SK-N-SH (cell line): ENCODE measurements around the gene IL16. TPM values are rescaled to one million over a fixed set of nuclear protein-coding genes. Genes with fewer than 3 reads are reported as not detected.

ENCODE experiments used
- CTCF ChIA-PET: fragments of 300-600, 350-600 bp; formaldehyde crosslinking; extraction: SDS; loops from one replicate; lab custom pipeline; 2021; lab: Yijun Ruan, JAX
- POLR2A ChIA-PET: fragments of 350-600 bp; sonication (Branson Sonifier 250); formaldehyde crosslinking; extraction: SDS; loops from one replicate; lab custom pipeline; 2020; ENCODE audit warnings: antibody characterized with exemption, inconsistent platforms; lab: Yijun Ruan, JAX
- DNase-seq: peaks from one replicate; pipeline ENCODE4 v3.0.0; 2012
- H2AFZ ChIP-seq: fragments of 200-600 bp; sonication (generic); 2 replicates; pipeline ENCODE4 v1.8.1; 2016; ENCODE audit warnings: antibody characterized with exemption, mild to moderate bottlenecking, low read depth
- H3F3A ChIP-seq: fragments of 200-600 bp; sonication (generic); replicated peaks from 2 replicates; pipeline ENCODE3; 2016; ENCODE audit warnings: antibody characterized with exemption, mild to moderate bottlenecking; ENCODE audit not compliant: insufficient read depth
- H3K27ac ChIP-seq, 2 experiments: fragments of 200-500 bp in 1 of 2; fragments of 200-600 bp in 1 of 2; sonication (Bioruptor generic) in 1 of 2; sonication (generic), shearing (Covaris generic) in 1 of 2; 2 replicates each; pipeline versions ENCODE4 v1.5.1 to v1.6.1; 2014 to 2016; ENCODE audit warnings: low read depth in 2 of 2, inconsistent platforms in 1 of 2, low read length in 1 of 2, mild to moderate bottlenecking in 1 of 2, mixed read lengths in 1 of 2
- H3K27me3 ChIP-seq: fragments of 200-600 bp; sonication (generic), shearing (Covaris generic); 2 replicates; pipeline ENCODE4 v1.6.1; 2016; ENCODE audit warnings: mixed run types; ENCODE audit not compliant: insufficient read depth
- H3K36me3 ChIP-seq, 2 experiments: fragments of 200-500 bp in 1 of 2; fragments of 200-600 bp in 1 of 2; sonication (Bioruptor generic) in 1 of 2; sonication (generic) in 1 of 2; replicated peaks in 1 of 2; 2 replicates each; pipeline versions ENCODE3 to v1.5.1; 2014 to 2016; ENCODE audit warnings: low read length in 1 of 2, mild to moderate bottlenecking in 1 of 2; ENCODE audit not compliant: insufficient read depth in 2 of 2, control insufficient read depth in 1 of 2
- H3K4me1 ChIP-seq, 2 experiments: fragments of 200-500 bp in 1 of 2; fragments of 200-600 bp in 1 of 2; sonication (Bioruptor generic) in 1 of 2; sonication (generic), shearing (Covaris generic) in 1 of 2; 2 replicates each; pipeline versions ENCODE4 v1.5.1 to v1.6.1; 2014 to 2016; ENCODE audit warnings: low read depth in 1 of 2, low read length in 1 of 2, mixed run types in 1 of 2; ENCODE audit not compliant: insufficient read depth in 2 of 2, control insufficient read depth in 1 of 2
- H3K4me2 ChIP-seq: fragments of 200-600 bp; sonication (generic), shearing (Covaris generic); 2 replicates; pipeline ENCODE4 v1.6.1; 2017; ENCODE audit warnings: mixed run types
- H3K4me3 ChIP-seq, 2 experiments: fragments of 200-500 bp in 1 of 2; fragments of 200-600 bp in 1 of 2; sonication (Bioruptor generic) in 1 of 2; sonication (generic), shearing (Covaris generic) in 1 of 2; 2 replicates each; pipeline versions ENCODE4 v1.5.1 to v1.8.1; 2014 to 2016; ENCODE audit warnings: low read depth in 2 of 2, inconsistent platforms in 1 of 2, low read length in 1 of 2, mild to moderate bottlenecking in 1 of 2, mixed read lengths in 1 of 2, moderate library complexity in 1 of 2
- H3K79me2 ChIP-seq: fragments of 200-600 bp; sonication (generic); 2 replicates; pipeline ENCODE4 v1.8.1; 2017; ENCODE audit warnings: mild to moderate bottlenecking; ENCODE audit not compliant: insufficient read depth
- H3K9ac ChIP-seq: fragments of 200-600 bp; sonication (generic); 2 replicates; pipeline ENCODE4 v1.6.1; 2017; ENCODE audit warnings: mixed run types
- H3K9me2 ChIP-seq: fragments of 200-600 bp; sonication (generic); 2 replicates; pipeline ENCODE4 v1.6.1; 2017; ENCODE audit warnings: mixed run types
- H3K9me3 ChIP-seq: fragments of 200-600 bp; sonication (generic); 2 replicates; pipeline ENCODE4 v1.6.1; 2017; ENCODE audit warnings: mixed run types, mild to moderate bottlenecking, moderate library complexity
- H4K20me1 ChIP-seq: fragments of 200-600 bp; sonication (generic); 2 replicates; pipeline ENCODE4 v1.6.1; 2017; ENCODE audit warnings: mild to moderate bottlenecking, mixed run types; ENCODE audit not compliant: insufficient read depth
- EP300 ChIP-seq, 2 experiments: IDR thresholded peaks; 2 replicates each; pipeline versions ENCODE4 v1.4.0 to v1.6.1; 2012; ENCODE audit warnings: borderline replicate concordance in 1 of 2, low read depth in 1 of 2, low read length in 1 of 2
- EZH2phosphoT487 ChIP-seq: fragments of 200-600 bp; sonication (generic); IDR thresholded peaks from 2 replicates; pipeline ENCODE4 v1.6.1; 2017; ENCODE audit warnings: low read depth, mixed run types, mild to moderate bottlenecking, antibody characterized with exemption, moderate library complexity, borderline replicate concordance
- FOSL2 ChIP-seq: IDR thresholded peaks from 2 replicates; pipeline ENCODE4 v1.4.0; 2012; ENCODE audit warnings: low read depth, mild to moderate bottlenecking, moderate library complexity, borderline replicate concordance
- FOXM1 ChIP-seq: IDR thresholded peaks from 2 replicates; pipeline ENCODE4 v1.4.0; 2012; ENCODE audit warnings: low read depth, mild to moderate bottlenecking
- GABPA ChIP-seq: IDR thresholded peaks from 2 replicates; pipeline ENCODE4 v1.4.0; 2012; ENCODE audit warnings: low read depth, mild to moderate bottlenecking
- JUND ChIP-seq: IDR thresholded peaks from 2 replicates; pipeline ENCODE4 v1.4.0; 2012
- MEF2A ChIP-seq: IDR thresholded peaks from 2 replicates; pipeline ENCODE4 v1.4.0; 2012; ENCODE audit warnings: low read depth, borderline replicate concordance
- MXI1 ChIP-seq: IDR thresholded peaks from 2 replicates; pipeline ENCODE4 v1.6.1; 2012; ENCODE audit warnings: mild to moderate bottlenecking, low read depth, low read length, improper control_type of control experiment
- NFIC ChIP-seq: IDR thresholded peaks from 2 replicates; pipeline ENCODE4 v1.4.0; 2012; ENCODE audit warnings: borderline replicate concordance
- NRF1 ChIP-seq: IDR thresholded peaks from 2 replicates; pipeline ENCODE4 v1.6.1; 2012; ENCODE audit warnings: low read depth, mild to moderate bottlenecking, low read length
- POLR2AphosphoS5 ChIP-seq: IDR thresholded peaks from 2 replicates; pipeline ENCODE4 v1.6.1; 2012; ENCODE audit warnings: low read depth, low read length
- RAD21 ChIP-seq: IDR thresholded peaks from 2 replicates; pipeline ENCODE4 v1.6.1; 2012; ENCODE audit warnings: mild to moderate bottlenecking, low read length
- RFX5 ChIP-seq: IDR thresholded peaks from 2 replicates; pipeline ENCODE4 v1.6.1; 2012; ENCODE audit warnings: mild to moderate bottlenecking, improper control_type of control experiment, low read length
- RXRA ChIP-seq: IDR thresholded peaks from 2 replicates; pipeline ENCODE4 v1.4.0; 2012; ENCODE audit warnings: low read depth, mild to moderate bottlenecking, borderline replicate concordance
- SIN3A ChIP-seq: IDR thresholded peaks from 2 replicates; pipeline ENCODE4 v1.6.1; 2012; ENCODE audit warnings: low read depth, mild to moderate bottlenecking, low read length, moderate library complexity, borderline replicate concordance
- SMC3 ChIP-seq: IDR thresholded peaks from 2 replicates; pipeline ENCODE4 v1.6.1; 2012; ENCODE audit warnings: low read depth, low read length, improper control_type of control experiment
- TCF12 ChIP-seq: IDR thresholded peaks from 2 replicates; pipeline ENCODE4 v1.4.0; 2012
- TEAD4 ChIP-seq: IDR thresholded peaks from 2 replicates; pipeline ENCODE4 v1.4.0; 2012; ENCODE audit warnings: mild to moderate bottlenecking, borderline replicate concordance; ENCODE audit not compliant: insufficient read depth
- YY1 ChIP-seq: IDR thresholded peaks from 2 replicates; pipeline ENCODE4 v1.4.0; 2012; ENCODE audit warnings: low read depth, mild to moderate bottlenecking
- WGBS: methylation state at CpG from one replicate; pipeline ENCODE4 v1.1.6; 2017; ENCODE audit warnings: low lambda C conversion rate; 5-methylcytosine and 5-hydroxymethylcytosine counted together
- polyA plus RNA-seq, 3 experiments: library from polyadenylated mRNA; depleted of rRNA; stranded (reverse); fragments of >200 nt; gene quantifications; 2 replicates each; pipeline ENCODE4 v1.2.3, GENCODE V29; 2012
- TF ChIP-seq, protein P1 (sequence below): IDR thresholded peaks from 2 replicates; pipeline ENCODE4 v1.4.0; 2012; ENCODE audit warnings: low read depth
- TF ChIP-seq, protein P2 (sequence below): IDR thresholded peaks from 2 replicates; pipeline ENCODE4 v1.4.0; 2012; ENCODE audit warnings: low read depth, borderline replicate concordance
- TF ChIP-seq, protein P3 (sequence below): fragments of 200-600 bp; sonication (generic); IDR thresholded peaks from 2 replicates; pipeline ENCODE4 v1.6.1; 2017; ENCODE audit warnings: antibody characterized with exemption, mild to moderate bottlenecking, moderate library complexity
- TF ChIP-seq, protein P4 (sequence below): fragments of 150-350 bp; IDR thresholded peaks from 2 replicates; pipeline ENCODE4 v1.6.1; 2017; ENCODE audit warnings: antibody characterized with exemption, low read length, low read depth, borderline replicate concordance
- TF ChIP-seq, protein P5 (sequence below): IDR thresholded peaks from 2 replicates; pipeline ENCODE4 v1.4.0; 2012; ENCODE audit warnings: low read depth, borderline replicate concordance
- TF ChIP-seq, protein P6 (sequence below): IDR thresholded peaks from 2 replicates; pipeline ENCODE4; 2012

Gene IL16
- polyA plus RNA-seq, 1 of the 3 experiments (the other 2 are of a cell fraction), result not detected

DNA sequence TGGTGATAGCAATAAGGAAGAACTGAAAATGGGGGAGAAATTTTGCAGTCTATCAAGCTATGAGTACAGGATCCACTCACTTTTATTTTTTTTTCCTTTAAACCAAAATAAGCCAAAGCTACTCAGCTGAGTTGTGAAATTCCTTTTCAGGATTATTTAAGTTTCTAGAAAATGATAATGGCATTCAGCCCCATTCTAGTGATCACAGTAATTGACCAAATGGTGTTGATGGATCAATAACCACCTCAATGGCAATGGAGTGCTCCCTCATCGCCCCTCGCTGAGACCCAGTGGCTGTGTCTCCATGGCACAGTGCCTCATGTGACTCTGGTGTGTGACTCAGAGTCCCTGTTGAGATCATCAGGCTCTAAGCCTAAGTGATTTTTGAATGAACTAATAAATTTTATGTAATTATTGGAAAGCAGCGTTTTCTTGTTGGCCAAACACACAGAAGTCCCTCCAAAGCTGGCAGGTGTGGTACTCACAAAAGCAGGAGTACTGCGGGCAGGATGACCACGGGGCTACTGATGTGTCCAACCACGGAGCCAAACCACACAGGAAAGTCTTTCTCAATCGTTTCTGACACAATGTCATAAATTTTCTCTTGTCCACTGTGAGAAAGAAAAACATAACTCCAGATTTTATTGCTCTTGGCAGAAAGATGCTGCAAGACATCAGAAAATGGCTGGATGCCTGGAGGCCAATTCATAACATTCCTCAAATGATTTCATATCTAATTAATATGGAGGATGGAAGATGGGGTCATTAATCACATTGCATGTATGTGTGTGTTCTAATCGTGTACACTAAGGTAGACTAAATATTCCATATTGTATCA lies 141.7 kb downstream of the IL16 start:
- Histone ChIP-seq H3K9ac (no peak overlapping the region), H4K20me1 (0 out of 2 replicates have a peak, but pooled peaks cover 9% of the 10 kb centered on the region), H2AFZ (no peak overlapping the region), H3K9me3 (no peaks in the 10 kb centered on the region), H3K27me3 (no peaks in the 10 kb centered on the region; the same call in 1 of the 2 replicates), H3K27ac (no peak overlapping the region), H3K4me2 (peak overlapping the region; percentile 27), H3F3A (peaks cover 12% of the 10 kb centered on the region), H3K9me2 (no peaks in the 10 kb centered on the region), H3K4me1 (peaks cover 0 to 12% of the 10 kb centered on the region in 2 experiments; a peak in 2 of 4 replicates), H3K4me3 (no peak overlapping the region), H3K36me3 (no peaks in the 10 kb centered on the region), H3K79me2 (no peaks in the 10 kb centered on the region)
- peak; percentile 80; the same call in 1 of the 2 replicates for TF ChIP-seq SIN3A
- peak; percentile 79; the same call in 1 of the 2 replicates for TF ChIP-seq YY1
- no peak for TF ChIP-seq MXI1
- peak; percentile 95 for TF ChIP-seq NFIC
- TF ChIP-seq, protein P1, sequence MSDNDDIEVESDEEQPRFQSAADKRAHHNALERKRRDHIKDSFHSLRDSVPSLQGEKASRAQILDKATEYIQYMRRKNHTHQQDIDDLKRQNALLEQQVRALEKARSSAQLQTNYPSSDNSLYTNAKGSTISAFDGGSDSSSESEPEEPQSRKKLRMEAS, result peak; percentile 17; the same call in 1 of the 2 replicates
- TF ChIP-seq, protein P2, sequence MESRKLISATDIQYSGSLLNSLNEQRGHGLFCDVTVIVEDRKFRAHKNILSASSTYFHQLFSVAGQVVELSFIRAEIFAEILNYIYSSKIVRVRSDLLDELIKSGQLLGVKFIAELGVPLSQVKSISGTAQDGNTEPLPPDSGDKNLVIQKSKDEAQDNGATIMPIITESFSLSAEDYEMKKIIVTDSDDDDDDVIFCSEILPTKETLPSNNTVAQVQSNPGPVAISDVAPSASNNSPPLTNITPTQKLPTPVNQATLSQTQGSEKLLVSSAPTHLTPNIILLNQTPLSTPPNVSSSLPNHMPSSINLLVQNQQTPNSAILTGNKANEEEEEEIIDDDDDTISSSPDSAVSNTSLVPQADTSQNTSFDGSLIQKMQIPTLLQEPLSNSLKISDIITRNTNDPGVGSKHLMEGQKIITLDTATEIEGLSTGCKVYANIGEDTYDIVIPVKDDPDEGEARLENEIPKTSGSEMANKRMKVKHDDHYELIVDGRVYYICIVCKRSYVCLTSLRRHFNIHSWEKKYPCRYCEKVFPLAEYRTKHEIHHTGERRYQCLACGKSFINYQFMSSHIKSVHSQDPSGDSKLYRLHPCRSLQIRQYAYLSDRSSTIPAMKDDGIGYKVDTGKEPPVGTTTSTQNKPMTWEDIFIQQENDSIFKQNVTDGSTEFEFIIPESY, result peak; percentile 78; the same call in 1 of the 2 replicates
- TF ChIP-seq TCF12, result peak; percentile 94
- TF ChIP-seq RXRA, result peak; percentile 61; the same call in 1 of the 2 replicates
- TF ChIP-seq JUND, result peak; percentile 88
- TF ChIP-seq, protein P3, sequence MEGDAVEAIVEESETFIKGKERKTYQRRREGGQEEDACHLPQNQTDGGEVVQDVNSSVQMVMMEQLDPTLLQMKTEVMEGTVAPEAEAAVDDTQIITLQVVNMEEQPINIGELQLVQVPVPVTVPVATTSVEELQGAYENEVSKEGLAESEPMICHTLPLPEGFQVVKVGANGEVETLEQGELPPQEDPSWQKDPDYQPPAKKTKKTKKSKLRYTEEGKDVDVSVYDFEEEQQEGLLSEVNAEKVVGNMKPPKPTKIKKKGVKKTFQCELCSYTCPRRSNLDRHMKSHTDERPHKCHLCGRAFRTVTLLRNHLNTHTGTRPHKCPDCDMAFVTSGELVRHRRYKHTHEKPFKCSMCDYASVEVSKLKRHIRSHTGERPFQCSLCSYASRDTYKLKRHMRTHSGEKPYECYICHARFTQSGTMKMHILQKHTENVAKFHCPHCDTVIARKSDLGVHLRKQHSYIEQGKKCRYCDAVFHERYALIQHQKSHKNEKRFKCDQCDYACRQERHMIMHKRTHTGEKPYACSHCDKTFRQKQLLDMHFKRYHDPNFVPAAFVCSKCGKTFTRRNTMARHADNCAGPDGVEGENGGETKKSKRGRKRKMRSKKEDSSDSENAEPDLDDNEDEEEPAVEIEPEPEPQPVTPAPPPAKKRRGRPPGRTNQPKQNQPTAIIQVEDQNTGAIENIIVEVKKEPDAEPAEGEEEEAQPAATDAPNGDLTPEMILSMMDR, result no peak
- peak; percentile 29 to 75; a peak in 2 of 4 replicates for TF ChIP-seq EP300 (IDR thresholded peaks at IDR 0.05; ENCODE audit: borderline replicate concordance in 1 of 2, low read depth in 1 of 2, low read length in 1 of 2)
- no peak; the same call in none of the 2 replicates for TF ChIP-seq FOSL2
- TF ChIP-seq SMC3, result no peak
- TF ChIP-seq FOXM1, result 0 out of 2 replicates have a peak, but pooled peaks have one; percentile 23
- TF ChIP-seq, protein P4, sequence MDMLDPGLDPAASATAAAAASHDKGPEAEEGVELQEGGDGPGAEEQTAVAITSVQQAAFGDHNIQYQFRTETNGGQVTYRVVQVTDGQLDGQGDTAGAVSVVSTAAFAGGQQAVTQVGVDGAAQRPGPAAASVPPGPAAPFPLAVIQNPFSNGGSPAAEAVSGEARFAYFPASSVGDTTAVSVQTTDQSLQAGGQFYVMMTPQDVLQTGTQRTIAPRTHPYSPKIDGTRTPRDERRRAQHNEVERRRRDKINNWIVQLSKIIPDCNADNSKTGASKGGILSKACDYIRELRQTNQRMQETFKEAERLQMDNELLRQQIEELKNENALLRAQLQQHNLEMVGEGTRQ, result no peak
- TF ChIP-seq, protein P5, sequence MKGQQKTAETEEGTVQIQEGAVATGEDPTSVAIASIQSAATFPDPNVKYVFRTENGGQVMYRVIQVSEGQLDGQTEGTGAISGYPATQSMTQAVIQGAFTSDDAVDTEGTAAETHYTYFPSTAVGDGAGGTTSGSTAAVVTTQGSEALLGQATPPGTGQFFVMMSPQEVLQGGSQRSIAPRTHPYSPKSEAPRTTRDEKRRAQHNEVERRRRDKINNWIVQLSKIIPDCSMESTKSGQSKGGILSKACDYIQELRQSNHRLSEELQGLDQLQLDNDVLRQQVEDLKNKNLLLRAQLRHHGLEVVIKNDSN, result peak; percentile 41; the same call in 1 of the 2 replicates
- TF ChIP-seq RAD21, result no peak
- peak; percentile 89 for TF ChIP-seq TEAD4
- TF ChIP-seq EZH2phosphoT487, result no peak
- peak; percentile 33; the same call in 1 of the 2 replicates for TF ChIP-seq MEF2A
- TF ChIP-seq, protein P6, sequence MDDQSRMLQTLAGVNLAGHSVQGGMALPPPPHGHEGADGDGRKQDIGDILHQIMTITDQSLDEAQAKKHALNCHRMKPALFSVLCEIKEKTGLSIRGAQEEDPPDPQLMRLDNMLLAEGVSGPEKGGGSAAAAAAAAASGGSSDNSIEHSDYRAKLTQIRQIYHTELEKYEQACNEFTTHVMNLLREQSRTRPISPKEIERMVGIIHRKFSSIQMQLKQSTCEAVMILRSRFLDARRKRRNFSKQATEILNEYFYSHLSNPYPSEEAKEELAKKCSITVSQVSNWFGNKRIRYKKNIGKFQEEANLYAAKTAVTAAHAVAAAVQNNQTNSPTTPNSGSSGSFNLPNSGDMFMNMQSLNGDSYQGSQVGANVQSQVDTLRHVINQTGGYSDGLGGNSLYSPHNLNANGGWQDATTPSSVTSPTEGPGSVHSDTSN, result peak; percentile 99
- TF ChIP-seq RFX5, result no peak
- no peak for TF ChIP-seq NRF1
- no peak for TF ChIP-seq GABPA
- TF ChIP-seq POLR2AphosphoS5, result peak; percentile 66; the same call in 1 of the 2 replicates
- DNase-seq, result no peak
- ChIA-PET CTCF (interaction anchor here (1.7 kb wide), 1 partner anchor 63 kb away, joined by 5 read pairs; no protein-coding TSS in a partner anchor), POLR2A (interaction anchor here (0.9 kb wide), 1 partner anchor 108 kb away, joined by 3 read pairs; no protein-coding TSS in a partner anchor)
- 13% methylated on average over 8 of the region's 8 CpGs for WGBS
